Activated CD4-positive, alpha-beta T cell treated with anti-CD3 and anti-CD28 coated beads for 4 hours (primary cell): ENCODE results near the gene EMSY.

Experiments used
- DNase-seq, 2 donors: peaks; one replicate each; pipeline ENCODE4 v3.0.0-alpha.2; 2020

EMSY gene

DNA sequence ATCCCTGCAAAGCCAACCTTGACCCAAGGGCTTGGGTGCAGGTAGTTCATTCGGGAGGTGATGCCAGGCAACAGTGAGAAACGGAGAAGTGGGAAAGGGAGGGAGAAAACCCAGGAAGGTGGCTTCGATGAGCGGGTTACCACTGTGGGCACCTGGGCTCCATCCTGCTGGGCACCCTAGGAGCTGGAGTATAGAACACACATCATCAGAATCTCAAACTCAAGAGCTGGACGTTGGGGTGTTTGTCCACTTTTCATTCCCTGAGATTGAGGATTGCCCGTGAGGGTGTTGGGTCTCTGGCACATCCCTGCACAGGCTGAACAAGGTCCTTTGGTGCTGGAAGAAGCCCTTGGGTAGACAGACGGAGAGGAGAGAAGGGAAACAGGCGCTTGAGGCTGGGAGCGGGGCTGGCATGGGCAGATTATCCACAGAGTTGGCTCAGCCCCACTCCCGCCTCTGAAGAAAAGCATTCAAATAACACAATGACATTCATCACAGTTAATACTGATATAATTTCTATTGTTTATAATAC is 155.4 kb downstream of the EMSY start:
- DNase-seq, result no peak

GRCh38 chr11:76601272-76601671 is 156.5 kb downstream of the EMSY start:
- DNase-seq, result no peak

DNA sequence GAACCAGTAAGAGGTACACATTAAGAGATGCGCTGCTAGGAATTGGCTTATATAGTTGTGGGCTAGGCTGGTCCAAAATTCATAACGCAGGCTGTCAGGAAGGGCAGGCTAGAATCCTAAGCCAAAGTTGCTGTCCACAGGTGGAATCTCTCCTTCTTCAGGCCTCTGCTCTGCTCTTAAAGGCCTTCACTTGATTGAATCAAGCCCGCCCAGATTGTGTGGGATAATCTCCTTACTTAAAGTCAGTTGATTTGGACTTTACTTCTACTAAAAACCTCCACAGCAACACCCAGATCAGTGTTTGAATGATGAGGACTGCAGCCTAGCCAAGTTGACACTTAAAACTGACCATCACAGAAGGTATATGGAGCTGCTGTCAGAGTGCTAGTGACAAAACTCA is 156.9 kb downstream of the EMSY start:
- DNase-seq, result no peak

DNA sequence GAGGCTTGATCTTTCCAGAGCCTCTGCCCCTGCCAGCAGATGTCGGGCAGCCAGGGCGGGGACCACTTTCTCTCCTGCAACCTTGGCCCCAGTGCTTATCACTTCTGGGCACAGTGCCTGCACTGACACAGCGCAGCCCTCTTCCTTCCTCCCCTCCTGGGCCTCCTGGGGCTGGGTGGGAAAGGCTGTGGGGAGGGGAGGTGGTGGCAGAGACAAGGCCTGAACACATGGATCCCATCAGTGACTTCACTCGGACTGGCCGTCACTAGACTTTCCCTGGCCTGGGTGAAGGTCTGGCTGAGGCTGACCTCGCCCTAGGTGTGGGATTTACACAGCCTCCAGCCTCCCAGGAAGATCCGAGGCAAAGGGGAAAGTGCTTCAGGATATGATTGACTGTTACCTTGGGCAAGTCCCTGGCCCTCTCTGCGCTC is 157.6 kb downstream of the EMSY start:
- no peak for DNase-seq
